IMR-90 (cell line): ENCODE measurements around the gene ADCY9. TPM values are rescaled to one million over a fixed set of nuclear protein-coding genes. Genes with fewer than 3 reads are reported as not detected.

Experiments used
- ATAC-seq: fragments of 200-7000 bp; cut with Tn5 transposase; 2 replicates; pipeline ENCODE4 v1.9.1; 2020; ENCODE audit warnings: low read depth, mild to moderate bottlenecking, moderate library complexity
- BruUV-seq: library from RNA; stranded (reverse); fragments of 400-500 nt; replicated peaks from 2 replicates; lab custom pipeline; 2021; lab: Mats Ljungman, UMichigan
- CTCF ChIA-PET: fragments of 300-600 bp; formaldehyde crosslinking; extraction: SDS; loops from one replicate; lab custom pipeline; 2021; ENCODE audit warnings: antibody characterized with exemption; lab: Yijun Ruan, JAX
- POLR2A ChIA-PET: fragments of 300-600 bp; sonication (Branson Sonifier 250); formaldehyde crosslinking; loops from one replicate; lab custom pipeline; 2022; ENCODE audit warnings: antibody characterized with exemption; ENCODE audit not compliant: unreplicated experiment; lab: Charles Lee
- DNase-seq: peaks from one replicate; pipeline ENCODE4 v3.0.0; 2013
- H2AFZ ChIP-seq: replicated peaks from 2 replicates; pipeline ENCODE3; 2013; ENCODE audit warnings: low read length, mild to moderate bottlenecking; ENCODE audit not compliant: poor library complexity
- H2AK5ac ChIP-seq: 2 replicates; pipeline ENCODE4 v1.6.1; 2013; ENCODE audit warnings: low read depth, low read length, inconsistent platforms
- H2AK9ac ChIP-seq: replicated peaks from 2 replicates; pipeline ENCODE3; 2013; ENCODE audit warnings: mild to moderate bottlenecking, low read depth, low read length, moderate library complexity; ENCODE audit not compliant: poor library complexity
- H2BK120ac ChIP-seq: 2 replicates; pipeline ENCODE4 v1.6.1; 2013; ENCODE audit warnings: low read depth, low read length, inconsistent platforms
- H2BK15ac ChIP-seq: 3 replicates; pipeline ENCODE4 v1.6.1; 2013; ENCODE audit warnings: low read depth, low read length, inconsistent platforms
- H2BK20ac ChIP-seq: 2 replicates; pipeline ENCODE4 v1.6.1; 2013; ENCODE audit warnings: low read depth, mild to moderate bottlenecking, inconsistent platforms, low read length, moderate library complexity
- H2BK5ac ChIP-seq: 2 replicates; pipeline ENCODE4 v1.6.1; 2013; ENCODE audit warnings: mild to moderate bottlenecking, low read depth, low read length, inconsistent platforms; ENCODE audit not compliant: poor library complexity, severe bottlenecking
- H3K14ac ChIP-seq: replicated peaks from 2 replicates; pipeline ENCODE4 v1.6.1; 2013; ENCODE audit warnings: low read depth, low read length, inconsistent platforms
- H3K18ac ChIP-seq: 2 replicates; pipeline ENCODE4 v1.6.1; 2013; ENCODE audit warnings: low read depth, low read length, control low read depth
- H3K23ac ChIP-seq: 2 replicates; pipeline ENCODE4 v1.6.1; 2013; ENCODE audit warnings: low read depth, low read length, inconsistent platforms
- H3K27ac ChIP-seq: 2 replicates; pipeline ENCODE4 v1.5.1; 2013; ENCODE audit warnings: mild to moderate bottlenecking, control low read depth, low read length; ENCODE audit not compliant: insufficient read depth
- H3K27me3 ChIP-seq: 2 replicates; pipeline ENCODE4 v1.6.1; 2013; ENCODE audit warnings: low read length; ENCODE audit not compliant: control insufficient read depth, insufficient read depth
- H3K36me3 ChIP-seq: 2 replicates; pipeline ENCODE4 v1.6.1; 2013; ENCODE audit warnings: low read length, mixed read lengths; ENCODE audit not compliant: control insufficient read depth, insufficient read depth
- H3K4ac ChIP-seq: 2 replicates; pipeline ENCODE4 v1.6.1; 2013; ENCODE audit warnings: low read depth, low read length, inconsistent platforms
- H3K4me1 ChIP-seq: 2 replicates; pipeline ENCODE4 v1.6.1; 2013; ENCODE audit warnings: low read length, mixed read lengths; ENCODE audit not compliant: control insufficient read depth, insufficient read depth
- H3K4me2 ChIP-seq: 2 replicates; pipeline ENCODE4 v1.6.1; 2013; ENCODE audit warnings: low read depth, mild to moderate bottlenecking, control low read depth, low read length, moderate library complexity
- H3K4me3 ChIP-seq: 2 replicates; pipeline ENCODE4 v1.5.1; 2013; ENCODE audit warnings: low read depth, mild to moderate bottlenecking, control low read depth, low read length, moderate library complexity; ENCODE audit not compliant: insufficient read depth
- H3K56ac ChIP-seq: 2 replicates; pipeline ENCODE4 v1.6.1; 2013; ENCODE audit warnings: low read length, inconsistent platforms; ENCODE audit not compliant: insufficient read depth; ENCODE audit errors: extremely low read depth
- H3K79me1 ChIP-seq, 2 experiments: 2 replicates each; pipeline ENCODE4 v1.6.1; 2013; ENCODE audit warnings: low read length in 2 of 2, inconsistent platforms in 1 of 2, low read depth in 1 of 2
- H3K9ac ChIP-seq: 2 replicates; pipeline ENCODE4 v1.6.1; 2013; ENCODE audit warnings: low read depth, low read length, control low read depth
- H3K9me1 ChIP-seq: 2 replicates; pipeline ENCODE4 v1.6.1; 2013; ENCODE audit warnings: low read length, inconsistent platforms; ENCODE audit not compliant: insufficient read depth
- H3K9me3 ChIP-seq: 2 replicates; pipeline ENCODE4 v1.6.1; 2013; ENCODE audit warnings: low read length; ENCODE audit not compliant: control insufficient read depth, insufficient read depth
- H4K20me1 ChIP-seq: 2 replicates; pipeline ENCODE4 v1.6.1; 2013; ENCODE audit warnings: low read length, inconsistent platforms; ENCODE audit not compliant: insufficient read depth
- H4K5ac ChIP-seq: 2 replicates; pipeline ENCODE4 v1.6.1; 2013; ENCODE audit warnings: mild to moderate bottlenecking, low read depth, low read length, control low read depth
- H4K8ac ChIP-seq, 2 experiments: 2 replicates each; pipeline ENCODE4 v1.6.1; 2013; ENCODE audit warnings: low read depth in 2 of 2, low read length in 2 of 2, control low read depth in 1 of 2, inconsistent platforms in 1 of 2
- H4K91ac ChIP-seq: 2 replicates; pipeline ENCODE4 v1.6.1; 2013; ENCODE audit warnings: low read depth, low read length, inconsistent platforms; ENCODE audit not compliant: insufficient read depth
- CEBPB ChIP-seq: IDR thresholded peaks from 2 replicates; pipeline ENCODE4 v1.6.1; 2012; ENCODE audit warnings: low read depth, low read length, improper control_type of control experiment
- CHD1 ChIP-seq: IDR thresholded peaks from 2 replicates; pipeline ENCODE4 v1.6.1; 2012; ENCODE audit warnings: low read depth, low read length, improper control_type of control experiment
- CTCF ChIP-seq: conservative IDR thresholded peaks from 2 replicates; pipeline ENCODE4 v1.5.1; 2012; ENCODE audit warnings: mild to moderate bottlenecking, low read depth, low read length, improper control_type of control experiment
- FOS ChIP-seq: fragments of 150-350 bp; IDR thresholded peaks from 2 replicates; pipeline ENCODE4 v1.6.1; 2016; ENCODE audit warnings: low read depth, low read length
- MAFK ChIP-seq: IDR thresholded peaks from 2 replicates; pipeline ENCODE4 v1.6.1; 2012; ENCODE audit warnings: low read depth, low read length, improper control_type of control experiment
- MAZ ChIP-seq: IDR thresholded peaks from 2 replicates; pipeline ENCODE4 v1.6.1; 2012; ENCODE audit warnings: low read depth, mild to moderate bottlenecking, low read length, improper control_type of control experiment, moderate library complexity, borderline replicate concordance
- MXI1 ChIP-seq: IDR thresholded peaks from 2 replicates; pipeline ENCODE4 v1.6.1; 2012; ENCODE audit warnings: low read depth, mild to moderate bottlenecking, low read length, moderate library complexity, borderline replicate concordance
- NFE2L2 ChIP-seq: fragments of 150-350 bp; IDR thresholded peaks from 2 replicates; pipeline ENCODE4 v1.6.1; 2016; ENCODE audit warnings: low read depth, mild to moderate bottlenecking, low read length
- POLR2A ChIP-seq: IDR thresholded peaks from 2 replicates; pipeline ENCODE4 v1.6.1; 2012; ENCODE audit warnings: mild to moderate bottlenecking, low read depth, low read length
- RAD21 ChIP-seq: IDR thresholded peaks from 2 replicates; pipeline ENCODE4 v1.6.1; 2012; ENCODE audit warnings: low read length, improper control_type of control experiment
- RCOR1 ChIP-seq: IDR thresholded peaks from 2 replicates; pipeline ENCODE4 v1.6.1; 2012; ENCODE audit warnings: mild to moderate bottlenecking, low read length, improper control_type of control experiment; ENCODE audit not compliant: insufficient replicate concordance
- SMC3 ChIP-seq: fragments of 150-350 bp; IDR thresholded peaks from 2 replicates; pipeline ENCODE4 v1.6.1; 2016; ENCODE audit warnings: low read depth, mild to moderate bottlenecking, antibody characterized with exemption, low read length, moderate library complexity
- USF2 ChIP-seq: fragments of 150-350 bp; IDR thresholded peaks from 2 replicates; pipeline ENCODE4 v1.6.1; 2017; ENCODE audit warnings: mild to moderate bottlenecking, antibody characterized with exemption, low read length, low read depth
- WGBS, 2 experiments: methylation state at CpG; one replicate each; pipeline versions ENCODE4 v1.1.5 to v1.1.7; 2013; ENCODE audit warnings: missing lambda C conversion rate in 2 of 2; ENCODE audit not compliant: insufficient read length in 1 of 2; ENCODE audit errors: extremely low coverage in 2 of 2; 5-methylcytosine and 5-hydroxymethylcytosine counted together
- dilution Hi-C: fragments of 300-500 bp; cut with HindIII; formaldehyde crosslinking; loops from one replicate; pipeline ENCODE4 v1.14.3; 2018; ENCODE audit warnings: low sequenced_read_pairs; ENCODE audit not compliant: unreplicated experiment
- in situ Hi-C: fragments of 300-500 bp; cut with MboI; formaldehyde crosslinking; loops from 3 replicates; pipeline ENCODE4 v1.14.3; 2019; ENCODE audit warnings: low sequenced_read_pairs, inconsistent platforms, mixed read lengths
- intact Hi-C: fragments of 100-400 bp; cut with micrococcal nuclease; formaldehyde crosslinking; loops from 2 replicates; pipeline ENCODE4 v1.10.0; 2022
- polyA plus RNA-seq, 3 experiments: library from polyadenylated mRNA; depleted of rRNA; stranded (reverse); fragments of >200 nt; gene quantifications; 2 replicates each; pipeline ENCODE4 v1.2.3, GENCODE V29; 2012; ENCODE audit warnings: low replicate concordance in 1 of 3
- total RNA-seq: library from RNA; depleted of rRNA; stranded (reverse); fragments of >200 nt; gene quantifications from 2 replicates; pipeline ENCODE4 v1.2.3, GENCODE V29; 2012

The ADCY9 gene
- total and polyA plus RNA-seq, 2 of the 4 experiments (the other 2 are of a cell fraction), result 5.4 to 12.5 TPM

GRCh38 chr16:3950343-3951193 is 165.7 kb downstream of the ADCY9 start:
- H2AK5ac ChIP-seq, result peak overlapping the region; percentile 99
- 10% methylated on average over 2 of the region's 32 CpGs; no CpG with 5 or more reads in 1 of the 2 experiments for WGBS, 2 experiments
- peak overlapping the region; percentile 98 for H2BK120ac ChIP-seq
- peak overlapping the region; percentile 90 for H3K4me2 ChIP-seq
- ATAC-seq (peak; percentile 85), DNase-seq (peak; percentile 99)
- in situ Hi-C loops, result no loop called here
- no peaks in the 10 kb centered on the region for H3K36me3 ChIP-seq
- H2BK20ac ChIP-seq, result peak overlapping the region; percentile 96
- H3K27me3 ChIP-seq, result no peaks in the 10 kb centered on the region
- peak overlapping the region; percentile 86 for H3K9ac ChIP-seq
- H2BK15ac ChIP-seq, result peak overlapping the region; percentile 99
- H3K9me1 ChIP-seq, result peaks cover 15% of the 10 kb centered on the region; the same call in 1 of the 2 replicates
- dilution Hi-C loops, result no loop called here
- peak overlapping the region; percentile 28 for H3K4me3 ChIP-seq
- intact Hi-C loops, result no loop called here
- no TSS peak for BruUV-seq
- H3K27ac ChIP-seq, result peak overlapping the region; percentile 96
- peak overlapping the region; percentile 98 for H3K18ac ChIP-seq
- peaks cover 27% of the 10 kb centered on the region for H3K4me1 ChIP-seq
- CTCF ChIA-PET, result interaction anchor here (0.6 to 1.0 kb wide), 2 partner anchors 12 to 303 kb away, joined by 3 to 5 read pairs; no protein-coding TSS in a partner anchor
- H3K23ac ChIP-seq, result peak overlapping the region; percentile 88
- peak overlapping the region; percentile 94 for H2AFZ ChIP-seq
- POLR2A ChIA-PET, result interaction anchor here (0.5 to 0.7 kb wide), 3 partner anchors 19 to 178 kb away, joined by 3 to 14 read pairs (median 8); no protein-coding TSS in a partner anchor
- H2BK5ac ChIP-seq, result peak overlapping the region; percentile 98
- H4K5ac ChIP-seq, result peak overlapping the region; percentile 95
- H3K9me3 ChIP-seq, result peaks cover 2% of the 10 kb centered on the region; the same call in 1 of the 2 replicates
- H3K79me1 ChIP-seq, result peaks cover 5 to 17% of the 10 kb centered on the region in 2 experiments; a peak in 3 of 4 replicates
- peak overlapping the region; percentile 95 for H2AK9ac ChIP-seq
- H4K8ac ChIP-seq, result peak overlapping the region; percentile 88 to 97
- peak overlapping the region; percentile 89 for H3K56ac ChIP-seq
- H3K4ac ChIP-seq, result peak overlapping the region; percentile 99
- peak overlapping the region; percentile 96 for H3K14ac ChIP-seq
- H4K20me1 ChIP-seq, result no peaks in the 10 kb centered on the region
- peak overlapping the region; percentile 99 for H4K91ac ChIP-seq
- TF ChIP-seq FOS, result peak; percentile 85
- TF ChIP-seq CEBPB, result peak; percentile 7; the same call in 1 of the 2 replicates
- TF ChIP-seq MAFK, result no peak
- no peak for TF ChIP-seq SMC3
- no peak for TF ChIP-seq CTCF
- no peak for TF ChIP-seq CHD1
- TF ChIP-seq NFE2L2, result no peak
- TF ChIP-seq RCOR1, result peak; percentile 70
- no peak for TF ChIP-seq MXI1
- no peak for TF ChIP-seq POLR2A
- TF ChIP-seq USF2, result no peak
- 0 out of 2 replicates have a peak, but pooled peaks have one; percentile 10 for TF ChIP-seq RAD21
- TF ChIP-seq MAZ, result peak; percentile 65
